ENCODE data around the gene GATA6.
A peak's percentile ranks its signal among the peaks of the same experiment; 100 is the strongest.

The GATA6 gene

DNA sequence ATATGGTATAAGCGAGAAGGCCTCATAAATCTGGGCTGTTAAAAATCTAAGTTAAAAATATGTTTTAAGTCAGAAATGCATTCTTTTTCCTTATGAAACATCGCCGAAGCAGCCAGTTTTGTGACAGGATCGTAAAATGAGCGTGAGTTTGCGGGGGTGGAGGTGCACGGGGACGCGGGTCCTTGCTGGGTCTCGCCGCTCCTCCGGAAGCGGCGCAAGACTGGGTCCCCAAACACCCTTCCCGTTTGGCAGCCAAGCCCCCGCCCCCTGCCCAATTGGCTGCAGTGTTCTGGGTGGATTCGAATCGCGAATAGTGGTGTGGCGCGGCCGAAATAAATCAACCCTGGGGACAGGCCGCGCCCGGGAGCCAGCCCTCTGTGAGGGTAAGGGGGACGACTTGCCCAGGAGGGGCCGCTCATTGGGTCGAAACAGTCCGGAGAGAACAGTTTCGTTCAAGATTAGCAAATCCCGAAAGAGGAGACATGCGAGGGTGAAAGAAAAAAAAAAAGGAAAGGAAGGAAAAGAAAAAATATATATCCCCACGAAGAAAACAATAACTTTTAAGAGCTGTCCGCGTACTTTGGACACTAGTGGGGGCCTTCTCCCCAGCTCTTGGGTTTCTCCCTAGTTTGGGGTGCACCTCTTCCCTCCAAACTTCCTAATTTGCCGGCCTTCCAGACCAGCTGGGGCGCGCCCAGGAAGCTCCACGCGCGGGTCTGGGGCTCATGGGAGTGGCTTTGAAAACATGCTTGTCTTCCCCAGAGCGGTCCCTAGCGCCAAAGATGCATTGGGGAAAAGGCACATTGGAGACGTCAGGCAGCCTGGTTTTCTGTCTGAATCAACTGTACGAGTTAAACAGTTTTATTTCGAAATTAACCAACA, 3.1 kb upstream of the GATA6 start:
- peak; percentile 59 for DNase-seq

DNA sequence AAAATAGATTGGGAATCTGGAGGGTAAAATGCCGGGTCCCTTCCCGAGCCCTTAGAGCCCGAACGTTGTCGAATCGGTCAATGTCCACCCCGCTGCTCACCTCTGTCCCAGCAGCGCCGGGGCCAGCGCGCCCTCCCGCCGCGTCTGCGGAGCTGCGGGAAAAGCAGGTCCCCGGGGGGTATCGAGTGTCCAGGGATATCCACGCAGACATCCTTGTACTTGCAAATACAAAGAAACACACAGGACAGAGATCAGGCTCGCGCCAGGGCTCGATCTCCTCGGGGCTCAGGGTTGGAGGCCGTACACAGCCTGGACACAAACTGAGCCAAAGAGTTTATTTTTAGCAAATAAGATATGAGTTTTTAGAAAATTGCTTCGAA, 2.3 kb upstream of the GATA6 start:
- DNase-seq, result peak; percentile 55

DNA sequence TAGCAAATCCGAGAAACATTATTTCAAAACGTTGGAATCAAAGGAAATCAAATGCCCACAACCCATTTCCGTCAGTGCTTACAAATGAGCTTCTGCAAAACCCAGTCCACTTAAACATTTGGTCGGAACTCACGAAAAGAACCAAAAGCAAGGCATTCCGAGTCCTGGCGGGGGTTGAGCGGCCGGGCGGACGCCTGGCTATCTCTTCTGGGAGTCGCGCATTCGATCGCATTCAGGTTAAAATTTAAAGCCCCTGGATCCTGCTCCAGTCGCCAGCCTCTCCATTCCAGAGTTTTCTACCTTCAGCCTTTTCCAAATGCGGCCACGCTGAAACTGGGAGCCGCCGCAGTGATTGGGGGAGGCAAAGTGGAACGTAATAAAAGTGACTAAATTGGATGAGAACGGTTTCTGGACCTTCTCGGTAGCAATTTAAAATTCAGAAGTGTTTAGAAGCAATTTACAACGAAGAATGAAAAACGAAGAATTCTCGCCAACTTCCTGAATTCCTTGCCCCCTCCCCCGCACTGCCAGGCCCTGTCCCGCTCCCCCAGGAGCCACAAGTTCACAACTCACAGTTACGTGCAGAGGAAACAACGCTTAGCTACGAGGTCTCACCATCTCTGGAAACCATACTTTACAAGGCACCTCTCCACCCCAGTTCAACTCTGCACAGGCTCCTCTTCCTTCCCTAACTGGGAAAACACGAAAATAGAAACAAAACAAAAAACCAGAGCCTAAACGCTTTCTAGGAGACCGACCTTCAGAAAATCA, 1.7 kb upstream of the GATA6 start:
- peak; percentile 56 for DNase-seq

DNA sequence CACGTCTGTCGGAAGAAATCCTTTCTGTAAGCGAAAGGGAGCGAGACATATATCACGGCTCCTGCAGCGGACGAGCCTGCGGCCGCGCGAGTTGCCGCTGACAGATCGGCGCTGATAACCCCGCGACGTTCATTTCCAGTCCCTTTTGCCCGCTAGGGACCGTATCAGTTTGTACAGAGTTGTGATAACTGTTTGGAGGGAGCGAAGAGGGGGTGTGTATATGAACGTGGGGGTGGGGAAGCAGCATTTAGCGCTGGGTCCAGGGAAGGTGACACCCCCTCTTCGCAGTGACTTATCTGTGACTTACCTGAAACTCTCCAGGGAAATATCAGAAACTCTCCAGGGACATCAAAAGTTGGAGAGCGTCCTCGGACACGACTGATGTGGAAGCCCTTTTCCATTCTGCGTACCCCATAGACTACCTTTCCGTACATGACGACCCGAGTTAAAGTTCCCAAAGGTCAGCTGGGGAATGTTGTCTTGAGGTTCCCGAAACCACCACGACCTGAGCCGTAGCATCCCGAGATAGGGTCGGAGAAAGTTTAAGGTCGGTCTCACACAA, 948 bp upstream of the GATA6 start:
- peak; percentile 66 for DNase-seq

DNA sequence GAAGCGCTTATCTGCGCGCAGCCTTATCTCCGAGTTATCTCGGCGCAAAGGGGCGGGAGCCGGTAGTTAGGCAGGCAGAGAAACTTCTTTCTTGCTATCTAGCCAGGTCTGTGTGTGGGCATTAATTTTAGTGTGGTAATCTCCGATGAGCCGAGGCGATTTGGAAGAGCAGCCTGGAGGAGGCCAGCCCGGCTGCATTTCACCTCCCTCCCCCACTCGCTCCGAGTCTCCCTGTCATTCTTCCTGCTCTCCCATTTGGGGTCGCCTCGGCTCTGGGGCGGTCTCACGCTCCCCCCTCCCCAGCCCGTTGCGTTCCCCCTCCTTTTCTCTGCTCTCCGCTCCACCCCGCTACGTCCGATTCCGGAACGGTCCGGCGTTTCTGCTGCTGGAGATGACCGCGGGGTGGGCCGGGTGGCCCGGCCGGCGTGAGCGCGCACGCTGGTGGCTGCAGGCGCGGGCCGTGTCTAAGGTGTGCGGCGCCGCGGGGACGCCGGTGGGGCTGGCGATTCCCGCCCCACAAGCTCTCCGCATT, 566 bp downstream of the GATA6 start:
- peak; percentile 65 for DNase-seq

DNA sequence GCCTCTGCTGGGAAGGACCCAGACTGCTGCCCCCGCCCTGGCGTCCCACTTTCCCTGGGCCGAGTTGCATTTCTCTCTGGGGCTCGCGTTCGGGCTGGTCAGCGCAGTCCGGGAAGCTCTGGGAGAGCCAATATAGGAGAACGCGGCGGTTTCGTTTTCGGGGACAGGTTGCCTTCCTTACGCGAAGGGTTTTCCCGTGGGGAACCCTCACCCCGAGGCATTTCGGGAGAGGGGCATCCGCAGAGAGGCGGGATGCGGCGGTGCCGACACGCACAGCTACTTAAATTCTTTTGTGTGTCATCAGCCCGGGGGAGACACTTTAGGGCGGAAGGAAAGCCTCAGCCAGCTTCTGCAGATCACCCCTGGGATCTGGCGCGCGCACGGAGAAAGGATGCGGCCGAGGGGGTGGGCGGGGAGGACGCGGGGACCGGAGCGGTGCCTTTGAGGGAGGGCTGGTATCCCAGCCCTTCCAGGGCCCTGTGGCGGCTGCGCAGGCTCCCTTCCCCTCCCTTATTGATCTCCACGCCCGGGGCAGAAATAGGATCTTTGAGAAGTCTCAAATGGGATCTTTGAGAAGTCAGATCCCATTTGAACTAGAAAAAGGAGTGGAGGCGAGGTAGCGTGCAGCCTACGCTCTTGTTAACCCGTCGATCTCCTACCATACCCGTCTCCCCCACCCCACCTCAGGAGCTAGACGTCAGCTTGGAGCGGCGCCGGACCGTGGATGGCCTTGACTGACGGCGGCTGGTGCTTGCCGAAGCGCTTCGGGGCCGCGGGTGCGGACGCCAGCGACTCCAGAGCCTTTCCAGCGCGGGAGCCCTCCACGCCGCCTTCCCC, 1.2 kb downstream of the GATA6 start:
- DNase-seq, result peak; percentile 78

DNA sequence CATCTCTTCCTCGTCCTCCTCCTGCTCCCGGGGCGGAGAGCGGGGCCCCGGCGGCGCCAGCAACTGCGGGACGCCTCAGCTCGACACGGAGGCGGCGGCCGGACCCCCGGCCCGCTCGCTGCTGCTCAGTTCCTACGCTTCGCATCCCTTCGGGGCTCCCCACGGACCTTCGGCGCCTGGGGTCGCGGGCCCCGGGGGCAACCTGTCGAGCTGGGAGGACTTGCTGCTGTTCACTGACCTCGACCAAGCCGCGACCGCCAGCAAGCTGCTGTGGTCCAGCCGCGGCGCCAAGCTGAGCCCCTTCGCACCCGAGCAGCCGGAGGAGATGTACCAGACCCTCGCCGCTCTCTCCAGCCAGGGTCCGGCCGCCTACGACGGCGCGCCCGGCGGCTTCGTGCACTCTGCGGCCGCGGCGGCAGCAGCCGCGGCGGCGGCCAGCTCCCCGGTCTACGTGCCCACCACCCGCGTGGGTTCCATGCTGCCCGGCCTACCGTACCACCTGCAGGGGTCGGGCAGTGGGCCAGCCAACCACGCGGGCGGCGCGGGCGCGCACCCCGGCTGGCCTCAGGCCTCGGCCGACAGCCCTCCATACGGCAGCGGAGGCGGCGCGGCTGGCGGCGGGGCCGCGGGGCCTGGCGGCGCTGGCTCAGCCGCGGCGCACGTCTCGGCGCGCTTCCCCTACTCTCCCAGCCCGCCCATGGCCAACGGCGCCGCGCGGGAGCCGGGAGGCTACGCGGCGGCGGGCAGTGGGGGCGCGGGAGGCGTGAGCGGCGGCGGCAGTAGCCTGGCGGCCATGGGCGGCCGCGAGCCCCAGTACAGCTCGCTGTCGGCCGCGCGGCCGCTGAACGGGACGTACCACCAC, 2.1 kb downstream of the GATA6 start:
- DNase-seq, result peak; percentile 52

DNA sequence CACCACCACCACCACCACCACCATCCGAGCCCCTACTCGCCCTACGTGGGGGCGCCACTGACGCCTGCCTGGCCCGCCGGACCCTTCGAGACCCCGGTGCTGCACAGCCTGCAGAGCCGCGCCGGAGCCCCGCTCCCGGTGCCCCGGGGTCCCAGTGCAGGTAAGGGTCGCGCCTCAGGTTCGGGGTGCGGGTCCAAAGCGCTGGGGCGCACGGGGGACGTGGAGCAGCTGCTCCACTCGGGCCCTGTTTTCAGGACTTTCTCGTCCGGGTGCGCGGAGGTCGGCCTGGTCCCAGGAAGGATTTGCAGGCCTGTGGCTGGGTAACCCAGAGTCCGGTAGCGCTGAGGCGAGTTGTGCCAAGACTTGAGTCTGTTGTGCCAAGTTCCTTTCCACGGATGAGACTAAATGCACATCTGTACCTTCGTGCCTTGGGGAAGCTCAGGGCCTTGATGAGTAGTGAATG, 2.8 kb downstream of the GATA6 start:
- DNase-seq, result peak; percentile 44

DNA sequence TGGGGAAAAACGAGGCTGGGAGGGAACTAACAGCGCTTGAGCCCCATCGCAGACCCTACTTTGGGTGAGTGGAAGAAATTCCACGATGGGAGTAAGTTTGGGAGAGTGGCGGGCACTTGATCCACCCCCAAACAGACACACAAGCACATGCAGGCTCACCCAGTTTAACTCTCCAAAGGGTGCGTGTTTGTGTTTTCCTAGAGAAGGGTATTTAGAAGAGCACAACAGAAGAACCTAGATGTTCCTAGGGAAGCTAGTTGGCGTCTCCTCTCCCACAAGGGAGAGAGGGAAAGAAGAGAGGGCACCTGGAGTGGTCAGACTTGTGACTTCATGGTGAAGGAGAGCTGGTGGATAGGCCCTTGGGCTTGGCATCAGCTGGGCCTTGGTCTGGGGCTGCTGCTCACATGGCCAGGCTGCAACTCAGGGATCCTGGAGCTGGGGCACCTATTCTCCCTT, 3.2 kb downstream of the GATA6 start:
- peak; percentile 41 for DNase-seq

DNA sequence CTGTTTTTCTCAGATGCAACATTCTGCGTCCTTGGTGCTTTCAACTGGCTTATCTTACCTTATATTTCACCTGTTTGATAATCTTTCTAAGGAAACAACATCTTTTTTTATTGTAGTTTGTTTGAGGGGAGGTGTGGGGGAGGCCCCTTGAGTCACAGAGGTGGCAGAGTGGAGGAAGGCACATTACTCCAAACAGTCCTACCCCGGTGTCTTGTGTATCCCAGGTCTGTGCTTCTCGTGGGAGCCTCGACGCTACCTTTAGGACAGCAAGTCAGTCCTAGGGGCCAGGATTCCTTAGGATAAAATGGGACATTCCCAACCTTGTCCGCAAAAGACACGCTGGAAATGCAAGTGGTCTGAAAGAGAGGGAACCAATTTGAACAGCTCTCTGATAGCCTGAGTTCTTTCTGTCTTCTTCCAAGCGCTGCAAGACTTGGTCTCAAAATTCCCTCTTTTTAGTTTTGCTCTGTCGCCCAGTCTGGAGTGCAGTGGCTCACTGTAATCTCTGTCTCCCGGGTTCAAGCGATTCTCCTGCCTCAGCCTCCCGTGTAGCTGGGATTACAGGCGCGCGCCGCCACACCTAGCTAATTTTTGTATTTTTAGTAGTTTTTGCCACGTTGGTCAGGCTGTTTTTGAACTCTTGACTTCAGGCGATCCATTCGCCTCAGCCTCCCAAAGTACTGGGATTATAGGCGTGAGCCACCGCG, 4.0 kb downstream of the GATA6 start:
- peak; percentile 32 for DNase-seq

DNA sequence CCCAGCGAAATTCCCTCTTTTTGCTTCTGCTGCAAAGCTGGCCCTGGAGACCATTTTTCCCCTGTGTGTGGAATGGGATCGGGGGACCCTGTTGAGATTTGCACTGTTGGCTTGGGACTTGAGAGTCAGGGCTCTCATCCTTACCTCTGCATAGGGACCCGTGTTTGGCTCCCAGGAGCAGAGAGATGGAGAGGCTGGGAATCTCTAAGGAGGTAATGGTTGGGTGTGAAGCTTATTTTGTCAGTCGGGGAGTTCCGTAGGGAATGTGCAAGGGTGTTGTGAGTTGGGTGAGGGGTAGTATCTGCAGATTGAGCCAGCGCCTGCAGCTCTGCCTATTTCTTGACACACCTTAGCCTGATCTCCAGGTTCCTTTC, 4.5 kb downstream of the GATA6 start:
- peak; percentile 49 for DNase-seq

DNA sequence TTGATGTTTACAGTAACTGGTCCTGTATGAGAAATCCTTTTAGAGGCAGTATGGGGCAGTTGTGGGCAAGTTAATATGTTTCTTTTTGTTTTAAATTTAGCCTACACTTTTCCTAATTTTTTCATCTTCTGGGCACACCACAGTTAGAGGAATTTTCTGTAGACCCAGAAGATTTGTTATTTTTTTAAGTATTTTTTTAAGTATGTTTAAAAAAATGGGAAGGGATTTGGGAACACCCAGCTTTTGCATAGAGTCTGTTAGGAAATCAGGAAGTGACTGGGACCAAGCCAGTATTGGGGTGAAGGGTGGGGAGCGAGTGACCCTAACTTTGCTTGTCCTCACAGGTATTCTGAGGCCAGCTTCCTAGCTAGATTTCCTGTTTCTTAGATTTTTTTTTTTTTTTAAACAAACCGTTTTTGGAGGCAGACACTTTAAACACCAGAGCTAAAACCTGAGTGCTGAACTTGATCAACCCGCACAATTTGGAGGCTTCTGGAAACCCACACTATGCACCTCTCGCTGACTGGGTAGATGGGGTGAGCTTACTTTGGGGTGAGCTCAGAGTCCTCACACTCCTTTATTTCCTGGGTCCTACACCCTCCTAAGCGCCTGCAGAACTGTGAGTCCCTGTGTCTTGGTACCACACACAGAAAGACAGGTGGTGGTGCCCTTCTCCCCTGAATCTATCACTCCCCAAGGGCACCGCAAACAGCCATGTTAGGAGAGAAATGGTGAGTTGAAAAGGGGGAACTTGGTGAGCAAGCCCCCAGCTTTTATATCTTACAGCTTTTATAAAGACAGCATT, 5.2 kb downstream of the GATA6 start:
- DNase-seq, result no peak

DNA sequence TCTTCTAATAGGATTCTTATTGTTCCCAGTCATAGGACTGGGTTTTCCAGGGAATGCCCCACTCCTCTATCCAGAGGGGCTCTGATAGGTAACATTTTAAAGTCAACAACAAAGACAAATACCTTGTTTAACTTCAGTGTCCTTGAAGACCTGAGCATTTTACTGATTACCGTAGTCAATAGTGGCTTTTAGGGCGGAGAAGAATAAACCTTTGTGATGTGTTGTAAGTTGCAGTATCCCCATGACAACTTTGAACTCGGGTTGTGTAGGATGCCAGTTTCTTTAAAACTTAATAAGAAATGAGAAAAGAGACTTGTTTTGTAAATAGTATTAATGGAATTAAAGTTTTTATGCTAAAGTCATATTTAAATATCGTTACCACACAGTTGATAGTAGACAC, 6.0 kb downstream of the GATA6 start:
- DNase-seq, result no peak

DNA sequence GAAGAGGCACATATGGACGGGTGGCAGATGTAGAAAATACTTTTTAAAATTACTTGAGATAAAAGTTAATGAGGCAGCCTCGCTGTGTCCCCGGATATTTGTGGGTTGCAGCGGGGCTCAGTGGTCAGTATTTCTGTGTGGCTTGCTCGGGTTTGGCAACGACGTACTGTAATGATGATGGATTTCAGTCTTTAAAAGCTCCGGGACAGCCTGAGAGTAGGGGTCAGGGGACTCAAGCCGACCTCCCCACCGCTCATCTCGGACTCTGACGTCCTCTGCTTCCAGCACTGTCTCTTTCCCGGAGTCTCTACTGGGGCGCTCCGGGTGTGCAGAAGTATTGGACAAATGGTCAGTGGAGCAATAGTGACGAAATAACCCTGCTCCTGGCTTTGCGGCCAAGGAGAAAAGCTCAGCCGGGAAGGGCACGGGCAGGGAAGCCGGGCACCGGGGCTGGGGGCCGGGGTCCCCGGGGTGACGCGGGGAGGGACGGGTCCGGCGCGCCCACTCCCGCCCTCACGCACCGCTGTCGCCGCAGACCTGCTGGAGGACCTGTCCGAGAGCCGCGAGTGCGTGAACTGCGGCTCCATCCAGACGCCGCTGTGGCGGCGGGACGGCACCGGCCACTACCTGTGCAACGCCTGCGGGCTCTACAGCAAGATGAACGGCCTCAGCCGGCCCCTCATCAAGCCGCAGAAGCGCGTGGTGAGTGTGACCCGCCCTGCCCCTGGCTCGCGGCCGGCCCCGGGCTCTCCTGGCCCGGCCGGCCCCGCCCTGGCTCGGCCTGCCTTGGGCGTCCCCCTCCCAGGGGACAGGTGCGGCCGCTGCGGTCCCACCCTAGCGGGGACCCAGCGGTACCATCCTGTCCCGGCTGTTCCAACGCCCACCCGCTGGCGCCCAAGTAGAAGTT, 7.3 kb downstream of the GATA6 start:
- DNase-seq, result no peak

DNA sequence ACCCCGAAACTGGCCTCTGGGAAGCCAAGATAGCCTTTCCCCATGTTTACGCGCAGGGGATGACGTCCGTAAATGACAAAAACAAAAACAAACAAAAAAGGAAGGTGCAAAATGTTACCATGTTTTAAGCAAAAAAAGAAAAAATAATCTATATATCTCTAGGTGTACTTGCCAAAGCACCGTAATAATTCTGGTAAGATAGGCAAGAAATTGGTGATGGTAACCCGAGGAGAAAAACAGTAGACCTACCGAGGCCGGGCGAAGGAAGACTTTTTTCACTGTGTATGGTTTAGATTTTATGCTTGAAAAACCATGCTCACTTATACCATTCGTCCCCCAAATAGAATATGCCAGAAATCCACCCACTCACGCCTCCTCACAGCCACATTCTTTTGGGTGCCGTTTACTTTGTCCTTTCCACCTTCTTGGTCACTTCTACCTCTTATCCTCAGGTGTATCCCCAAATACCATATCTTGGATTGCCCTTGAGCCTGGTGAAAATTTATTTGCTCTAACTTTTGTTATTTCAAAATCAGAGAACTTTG, 8.0 kb downstream of the GATA6 start:
- DNase-seq, result no peak

DNA sequence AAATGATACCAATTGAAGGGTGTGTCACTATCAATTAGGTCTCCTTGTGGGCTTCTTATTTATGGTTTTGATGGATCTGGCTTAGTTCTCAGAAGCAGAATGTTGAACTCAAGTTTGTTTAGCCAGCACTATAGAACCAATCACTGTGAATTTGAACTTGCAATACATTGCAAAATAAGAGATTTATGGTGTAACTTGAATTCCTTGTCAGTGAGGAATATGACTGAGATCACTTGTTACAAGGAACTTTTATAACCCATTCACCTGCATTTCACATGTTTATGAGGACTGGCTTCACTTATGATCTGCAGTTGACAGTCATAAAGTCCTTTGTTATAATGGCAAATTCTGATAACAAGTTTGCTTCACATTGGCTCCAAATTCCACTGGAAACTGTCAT, 9.8 kb downstream of the GATA6 start:
- no peak for DNase-seq

DNA sequence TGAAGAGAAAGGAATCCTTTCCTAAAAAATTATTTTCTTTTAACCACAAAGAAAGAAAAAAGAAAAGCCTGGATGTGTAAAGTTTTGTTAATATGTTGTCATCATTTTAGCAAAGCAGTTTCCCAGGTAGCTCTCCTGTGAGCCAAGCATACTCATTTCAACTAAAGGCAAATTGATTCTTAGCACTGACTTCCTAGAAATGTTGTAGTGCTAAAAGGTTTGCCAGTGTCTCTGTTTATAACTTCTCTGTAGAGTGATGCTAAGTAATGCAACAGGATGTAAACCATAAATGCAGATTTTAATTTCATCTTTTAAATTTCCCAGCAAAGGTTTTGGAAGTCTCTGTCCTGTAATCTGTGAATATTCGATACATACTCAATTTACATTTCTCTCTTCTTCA, 10.2 kb downstream of the GATA6 start:
- no peak for DNase-seq

DNA sequence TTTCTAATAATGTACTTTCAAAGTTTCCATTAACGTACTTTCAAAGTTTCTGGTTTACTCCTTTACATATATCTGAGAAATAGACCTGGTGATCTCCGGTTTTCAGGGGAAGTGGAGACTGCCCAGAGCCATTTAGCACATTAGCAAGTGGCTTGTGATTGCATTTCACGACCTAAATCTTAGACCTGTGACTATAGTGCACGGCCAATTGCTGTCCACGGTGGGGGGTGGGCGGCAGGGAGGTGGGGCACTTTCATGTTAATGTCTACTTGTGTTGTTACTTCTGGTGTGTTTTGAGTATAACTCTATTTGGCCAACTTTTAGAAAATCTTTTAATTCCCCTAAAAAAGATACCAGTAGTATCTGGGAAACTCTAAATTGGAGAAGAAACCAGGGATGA, 11.3 kb downstream of the GATA6 start:
- no peak for DNase-seq

All from islet precursor cell (in vitro differentiated cells).